Muscle of leg (tissue), 16 donors: ENCODE data around the gene LHFPL3. TPM values are rescaled to one million over a fixed set of nuclear protein-coding genes. Genes with fewer than 3 reads are reported as not detected.
"Not testable (repeated sequence)": the region's sequence is repeated elsewhere in the genome, so short reads cannot be mapped to it uniquely, and the experiment has no call there.

Experiments
- DNase-seq: peaks from one replicate; pipeline ENCODE4 v3.0.0; 2013
- H3K27ac ChIP-seq: one replicate; pipeline ENCODE4 v1.5.1; 2013; ENCODE audit warnings: mild to moderate bottlenecking, low read length, control low read depth
- H3K27me3 ChIP-seq: one replicate; pipeline ENCODE4 v1.6.1; 2013; ENCODE audit warnings: low read length; ENCODE audit not compliant: control insufficient read depth, insufficient read depth
- H3K36me3 ChIP-seq: one replicate; pipeline ENCODE4 v1.6.1; 2013; ENCODE audit warnings: low read length; ENCODE audit not compliant: control insufficient read depth, insufficient read depth
- H3K4me1 ChIP-seq: one replicate; pipeline ENCODE4 v1.6.1; 2013; ENCODE audit warnings: low read length; ENCODE audit not compliant: control insufficient read depth, insufficient read depth
- H3K4me3 ChIP-seq: one replicate; pipeline ENCODE4 v1.5.1; 2013; ENCODE audit warnings: low read length, control low read depth
- H3K9me3 ChIP-seq: replicated peaks from 2 replicates; pipeline ENCODE4 v1.6.1; 2013; ENCODE audit warnings: low read depth, low read length; ENCODE audit not compliant: control insufficient read depth
- WGBS: methylation state at CpG from one replicate; pipeline ENCODE4 v1.1.5; 2013; ENCODE audit warnings: missing lambda C conversion rate; ENCODE audit not compliant: insufficient coverage; 5-methylcytosine and 5-hydroxymethylcytosine counted together
- long read RNA-seq, 11 donors: transcript quantifications; one replicate each; lab custom pipeline, GENCODE V29; 2026
- polyA plus RNA-seq, 8 donors: library from polyadenylated mRNA; unstranded; fragments of 120-200 nt; gene quantifications; one replicate each; pipeline versions ENCODE4 v1.2.1 to v1.2.3, GENCODE V29; 2013; ENCODE audit warnings: inconsistent platforms in 1 of 8, low replicate concordance in 1 of 8; ENCODE audit not compliant: insufficient read length in 8 of 8, insufficient read depth in 1 of 8
- total RNA-seq: library from RNA; stranded (reverse); fragments of 120-200 nt; gene quantifications from one replicate; pipeline ENCODE4 v1.2.4, GENCODE V29; 2013

LHFPL3 gene
- not detected for total RNA-seq
- polyA plus RNA-seq, result under 1 TPM in 3 of 8 donors, not detected in 5; 0.06 to 0.47 (median 0.17) TPM
- long read RNA-seq, donor 1, result 0 reads
- long read RNA-seq, donor 2, result 0 reads
- long read RNA-seq, donor 3, result 0 reads
- long read RNA-seq, donor 4, result 0 reads
- long read RNA-seq, donor 5, result 0 reads
- long read RNA-seq, donor 6, partial matches to known transcripts, result 27 of 27 reads
- long read RNA-seq, donor 6, other reads (novel, unspliced or antisense), result 0 of 27 reads
- long read RNA-seq, donor 7, result 0 reads
- long read RNA-seq, donor 8, result 0 reads
- long read RNA-seq, donor 9, partial matches to known transcripts, result 33 of 33 reads
- long read RNA-seq, donor 9, other reads (novel, unspliced or antisense), result 0 of 33 reads
- long read RNA-seq, donor 10, result 0 reads
- long read RNA-seq, donor 11, result 0 reads

DNA sequence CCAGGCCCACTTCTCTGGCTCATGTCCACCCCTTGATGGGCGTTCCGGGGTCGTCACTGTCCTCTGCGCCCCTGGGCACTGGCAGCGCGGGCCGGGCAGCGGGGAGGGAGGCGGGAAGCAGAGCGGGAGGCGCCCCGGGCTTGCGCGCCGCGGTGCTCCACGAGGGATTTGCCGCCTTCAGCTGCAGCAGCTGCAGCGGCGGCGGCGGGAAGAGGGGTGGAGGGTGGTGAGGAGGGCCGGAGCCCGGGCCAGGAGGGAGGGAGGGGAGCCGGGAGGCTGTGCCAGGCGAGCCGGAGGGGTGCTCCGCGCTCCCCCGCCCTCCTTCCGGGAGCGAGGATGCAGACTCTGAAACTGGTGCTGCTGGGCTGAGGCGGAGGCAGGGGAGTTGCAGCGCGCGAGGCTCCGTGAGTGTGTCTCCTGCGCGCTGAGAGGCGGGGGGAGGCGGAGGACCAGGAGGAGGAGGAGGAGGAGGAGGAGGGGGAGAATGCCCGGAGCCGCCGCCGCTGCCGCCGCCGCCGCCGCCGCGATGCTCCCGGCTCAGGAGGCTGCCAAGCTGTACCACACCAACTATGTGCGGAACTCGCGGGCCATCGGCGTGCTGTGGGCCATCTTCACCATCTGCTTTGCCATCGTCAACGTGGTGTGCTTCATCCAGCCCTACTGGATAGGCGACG is at the start of gene LHFPL3:
TSS of gene LHFPL3 (plus strand) at position 308 of the 674 bp plus-strand sequence.
- WGBS, result under 1% methylated on average over 50 of the region's 62 CpGs
- H3K4me1 ChIP-seq, result peaks cover 9% of the 10 kb centered on the region
- no peak within 1 kb of the TSS for H3K27ac ChIP-seq
- H3K9me3 ChIP-seq, result no peaks in the 10 kb centered on the region
- H3K27me3 ChIP-seq, result peaks cover 34% of the 10 kb centered on the region
- H3K36me3 ChIP-seq, result no peaks in the 10 kb centered on the region
- DNase-seq, result peak; percentile 5
- no peak within 1 kb of the TSS for H3K4me3 ChIP-seq

- H3K4me3 ChIP-seq, H3K9me3 ChIP-seq, H3K27me3 ChIP-seq, H3K4me1 ChIP-seq, H3K27ac ChIP-seq, H3K36me3 ChIP-seq, DNase-seq: not testable (repeated sequence)
- WGBS, result no CpG with 5 or more reads among the region's 2 CpGs
These were observed 46.7 kb upstream of the LHFPL3 start for GRCh38 chr7:104281685-104282084.

GRCh38 chr7:104286839-104287238 is 41.6 kb upstream of the LHFPL3 start:
- Histone ChIP-seq H3K4me1 (no peaks in the 10 kb centered on the region), H3K4me3 (no peak overlapping the region), H3K36me3 (no peaks in the 10 kb centered on the region), H3K9me3 (no peaks in the 10 kb centered on the region), H3K27me3 (no peaks in the 10 kb centered on the region), H3K27ac (no peak overlapping the region)
- DNase-seq, result no peak
- WGBS, result no CpG with 5 or more reads among the region's 1 CpG

DNA sequence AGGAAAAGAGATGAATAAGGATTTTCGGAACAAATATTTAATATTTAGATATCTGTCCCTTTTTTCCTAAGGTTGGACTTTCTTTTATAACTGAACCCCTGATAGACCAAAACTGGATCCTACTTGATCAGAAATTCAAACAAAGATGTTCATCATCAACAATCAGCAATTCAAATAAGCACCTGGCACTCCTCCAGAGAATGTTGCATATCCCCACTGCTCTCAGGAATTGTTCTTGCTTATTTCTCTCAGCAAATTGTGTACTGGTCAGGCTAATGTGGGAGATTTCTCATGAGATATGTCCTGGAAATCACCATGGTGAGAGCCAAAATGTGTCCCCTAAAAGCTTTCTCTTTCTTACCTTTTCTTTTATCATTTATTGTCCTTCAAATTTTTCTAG is 40.3 kb upstream of the LHFPL3 start:
- no peaks in the 10 kb centered on the region for H3K9me3 ChIP-seq
- DNase-seq, result no peak
- H3K27me3 ChIP-seq, result no peaks in the 10 kb centered on the region
- no peak overlapping the region for H3K27ac ChIP-seq
- WGBS, result no CpG with 5 or more reads among the region's 1 CpG
- H3K4me1 ChIP-seq, result no peaks in the 10 kb centered on the region
- no peaks in the 10 kb centered on the region for H3K36me3 ChIP-seq
- no peak overlapping the region for H3K4me3 ChIP-seq

GRCh38 chr7:104294291-104294690 is 34.1 kb upstream of the LHFPL3 start:
- Histone ChIP-seq H3K4me3 (no peak overlapping the region), H3K36me3 (no peaks in the 10 kb centered on the region), H3K4me1 (no peaks in the 10 kb centered on the region), H3K27ac (no peak overlapping the region), H3K9me3 (no peaks in the 10 kb centered on the region), H3K27me3 (no peaks in the 10 kb centered on the region)
- DNase-seq, result no peak
- 80% methylated on average over 1 of the region's 3 CpGs for WGBS

DNA sequence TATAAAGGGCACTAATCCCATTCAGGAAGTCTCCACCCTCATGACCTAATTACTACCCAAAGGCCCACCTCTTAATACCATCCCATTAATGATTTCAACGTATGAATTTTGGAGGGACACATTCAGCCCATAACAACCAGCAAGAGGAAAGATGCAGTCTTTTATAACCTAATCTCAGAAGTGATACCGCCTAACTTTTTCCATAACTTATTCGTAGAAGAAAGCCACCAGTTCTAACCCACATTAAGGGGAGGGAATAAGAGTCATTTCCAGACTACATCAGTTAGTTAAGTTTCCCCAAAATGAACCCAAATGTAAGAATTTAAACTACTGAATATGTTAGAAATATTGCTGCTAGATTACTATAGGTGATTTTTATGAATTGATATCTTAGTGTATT is 32.1 kb upstream of the LHFPL3 start:
- H3K27me3 ChIP-seq, result no peaks in the 10 kb centered on the region

DNA sequence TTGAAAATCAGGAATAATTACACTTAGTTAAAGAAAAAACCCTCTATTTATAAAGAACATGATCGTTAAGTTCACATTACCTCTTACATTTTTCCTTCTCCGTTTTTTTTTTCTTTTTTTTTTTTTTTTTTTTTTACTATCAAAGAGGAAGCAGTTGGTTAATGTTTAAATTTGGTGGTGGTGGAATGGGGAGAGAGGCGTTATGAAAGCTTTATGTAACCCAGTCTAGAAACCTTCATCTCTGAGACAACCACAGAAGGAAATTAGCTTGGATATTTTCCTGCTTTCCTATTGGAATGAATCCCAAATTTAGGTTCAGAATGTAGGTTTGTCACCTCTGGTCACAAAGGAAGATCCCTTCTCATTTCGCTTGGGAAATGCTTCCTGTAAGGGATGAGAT is 31.5 kb upstream of the LHFPL3 start:
- no peak overlapping the region for H3K27ac ChIP-seq
- H3K27me3 ChIP-seq, result no peaks in the 10 kb centered on the region
- WGBS, result no CpG with 5 or more reads among the region's 4 CpGs
- no peak overlapping the region for H3K4me3 ChIP-seq
- H3K9me3 ChIP-seq, result no peaks in the 10 kb centered on the region
- H3K4me1 ChIP-seq, result no peaks in the 10 kb centered on the region
- H3K36me3 ChIP-seq, result no peaks in the 10 kb centered on the region
- DNase-seq, result no peak

More for the DNA sequence above, 32.1 kb upstream of the LHFPL3 start:
- DNase-seq, result no peak
- Histone ChIP-seq H3K4me1 (no peaks in the 10 kb centered on the region), H3K36me3 (no peaks in the 10 kb centered on the region), H3K4me3 (no peak overlapping the region), H3K9me3 (no peaks in the 10 kb centered on the region), H3K27ac (no peak overlapping the region)
- 57% methylated on average over 1 of the region's 3 CpGs for WGBS

DNA sequence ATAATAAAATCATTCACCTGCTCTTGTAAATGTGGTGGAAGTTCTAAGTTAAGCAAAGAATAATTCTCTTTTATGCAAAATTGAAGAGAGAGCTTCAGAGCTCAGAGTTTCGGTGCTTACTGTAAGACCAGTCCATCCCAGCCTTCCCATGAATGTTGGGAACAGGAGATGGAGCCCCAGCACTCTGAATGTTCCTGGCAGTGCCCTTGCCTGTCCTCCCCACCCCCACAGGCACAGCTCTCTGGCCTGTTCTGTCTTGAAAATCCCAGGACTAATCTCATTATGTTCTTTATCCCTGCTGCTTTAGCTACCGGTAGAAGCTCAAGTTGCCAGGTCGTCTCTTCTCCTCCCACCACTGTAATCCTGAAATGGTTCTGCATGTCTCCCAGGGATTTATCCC is 29.1 kb upstream of the LHFPL3 start:
- no peak for DNase-seq
- Histone ChIP-seq H3K4me3 (no peak overlapping the region), H3K9me3 (no peaks in the 10 kb centered on the region), H3K27me3 (no peaks in the 10 kb centered on the region), H3K4me1 (no peaks in the 10 kb centered on the region), H3K36me3 (no peaks in the 10 kb centered on the region), H3K27ac (no peak overlapping the region)
- WGBS, result 54% methylated on average over 2 of the region's 3 CpGs

- no peaks in the 10 kb centered on the region for H3K36me3 ChIP-seq
- H3K9me3 ChIP-seq, result no peaks in the 10 kb centered on the region
- 100% methylated on average over 1 of the region's 4 CpGs for WGBS
- H3K4me3 ChIP-seq, result no peak overlapping the region
- no peak overlapping the region for H3K27ac ChIP-seq
- H3K4me1 ChIP-seq, result no peaks in the 10 kb centered on the region
- no peaks in the 10 kb centered on the region for H3K27me3 ChIP-seq
- DNase-seq, result no peak
These were observed 28.6 kb upstream of the LHFPL3 start for GRCh38 chr7:104299777-104300176.

GRCh38 chr7:104306793-104307192 is 21.6 kb upstream of the LHFPL3 start:
- no peak for DNase-seq
- no peaks in the 10 kb centered on the region for H3K9me3 ChIP-seq
- H3K4me1 ChIP-seq, result no peaks in the 10 kb centered on the region
- no peak overlapping the region for H3K27ac ChIP-seq
- H3K36me3 ChIP-seq, result no peaks in the 10 kb centered on the region
- no CpG with 5 or more reads among the region's 4 CpGs for WGBS
- no peak overlapping the region for H3K4me3 ChIP-seq
- H3K27me3 ChIP-seq, result no peaks in the 10 kb centered on the region
